Nephron progenitor cell (in vitro differentiated cells): ENCODE results near the gene ANKDD1B.
"Not testable (repeated sequence)": the region's sequence is repeated elsewhere in the genome, so short reads cannot be mapped to it uniquely, and the experiment has no call there.

Experiments
- DNase-seq: peaks from one replicate; pipeline ENCODE4 v3.0.0; 2021
- H3K27ac Mint-ChIP-seq: 2 replicates; pipeline ENCODE4 v1.8.0; 2021; ENCODE audit warnings: mild to moderate bottlenecking, moderate library complexity, mixed read lengths
- H3K27me3 Mint-ChIP-seq: 2 replicates; pipeline ENCODE4 v1.8.0; 2021; ENCODE audit warnings: mild to moderate bottlenecking, low read depth, mixed read lengths; ENCODE audit not compliant: poor library complexity
- H3K36me3 Mint-ChIP-seq: 2 replicates; pipeline ENCODE4 v1.8.0; 2021; ENCODE audit warnings: low read depth, mixed read lengths
- H3K4me1 Mint-ChIP-seq: 2 replicates; pipeline ENCODE4 v1.8.0; 2021; ENCODE audit warnings: mixed read lengths
- H3K4me3 Mint-ChIP-seq: 2 replicates; pipeline ENCODE4 v1.8.0; 2021; ENCODE audit warnings: mild to moderate bottlenecking, moderate library complexity, mixed read lengths
- H3K9me3 Mint-ChIP-seq: 2 replicates; pipeline ENCODE4 v1.8.0; 2021; ENCODE audit warnings: mild to moderate bottlenecking, moderate library complexity, mixed read lengths
- TF ChIP-seq, protein P1 (sequence below): fragments of 200-600 bp; sonication (generic); IDR thresholded peaks from 2 replicates; pipeline ENCODE4 v1.5.0; 2021; ENCODE audit warnings: antibody characterized with exemption

Gene ANKDD1B

DNA sequence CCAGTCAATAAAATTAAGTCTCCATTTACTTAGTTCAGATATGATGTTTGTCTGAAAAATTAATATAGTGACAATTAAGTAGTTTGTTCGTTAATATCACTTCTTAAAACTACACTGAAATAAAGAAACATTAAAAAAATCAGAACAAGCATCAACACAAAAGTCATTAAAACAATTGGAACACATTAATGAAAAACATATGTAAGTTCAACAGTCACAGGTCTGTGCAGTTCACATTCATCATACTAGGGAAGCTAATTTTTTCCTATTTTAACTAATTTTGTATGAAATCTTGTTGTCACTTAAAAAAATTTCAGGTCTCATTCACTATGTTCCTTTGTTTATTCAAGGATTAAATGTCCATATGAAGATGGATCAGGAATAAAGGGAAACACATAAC, 83.5 kb downstream of the ANKDD1B start:
- Mint-ChIP-seq H3K27ac (no peak overlapping the region), H3K27me3 (no peaks in the 10 kb centered on the region), H3K9me3 (peaks cover 13% of the 10 kb centered on the region), H3K4me3 (no peak overlapping the region), H3K4me1 (no peaks in the 10 kb centered on the region), H3K36me3 (peaks cover 48% of the 10 kb centered on the region)
- no peak for DNase-seq
- TF ChIP-seq, protein P1, sequence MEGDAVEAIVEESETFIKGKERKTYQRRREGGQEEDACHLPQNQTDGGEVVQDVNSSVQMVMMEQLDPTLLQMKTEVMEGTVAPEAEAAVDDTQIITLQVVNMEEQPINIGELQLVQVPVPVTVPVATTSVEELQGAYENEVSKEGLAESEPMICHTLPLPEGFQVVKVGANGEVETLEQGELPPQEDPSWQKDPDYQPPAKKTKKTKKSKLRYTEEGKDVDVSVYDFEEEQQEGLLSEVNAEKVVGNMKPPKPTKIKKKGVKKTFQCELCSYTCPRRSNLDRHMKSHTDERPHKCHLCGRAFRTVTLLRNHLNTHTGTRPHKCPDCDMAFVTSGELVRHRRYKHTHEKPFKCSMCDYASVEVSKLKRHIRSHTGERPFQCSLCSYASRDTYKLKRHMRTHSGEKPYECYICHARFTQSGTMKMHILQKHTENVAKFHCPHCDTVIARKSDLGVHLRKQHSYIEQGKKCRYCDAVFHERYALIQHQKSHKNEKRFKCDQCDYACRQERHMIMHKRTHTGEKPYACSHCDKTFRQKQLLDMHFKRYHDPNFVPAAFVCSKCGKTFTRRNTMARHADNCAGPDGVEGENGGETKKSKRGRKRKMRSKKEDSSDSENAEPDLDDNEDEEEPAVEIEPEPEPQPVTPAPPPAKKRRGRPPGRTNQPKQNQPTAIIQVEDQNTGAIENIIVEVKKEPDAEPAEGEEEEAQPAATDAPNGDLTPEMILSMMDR, result no peak

DNA sequence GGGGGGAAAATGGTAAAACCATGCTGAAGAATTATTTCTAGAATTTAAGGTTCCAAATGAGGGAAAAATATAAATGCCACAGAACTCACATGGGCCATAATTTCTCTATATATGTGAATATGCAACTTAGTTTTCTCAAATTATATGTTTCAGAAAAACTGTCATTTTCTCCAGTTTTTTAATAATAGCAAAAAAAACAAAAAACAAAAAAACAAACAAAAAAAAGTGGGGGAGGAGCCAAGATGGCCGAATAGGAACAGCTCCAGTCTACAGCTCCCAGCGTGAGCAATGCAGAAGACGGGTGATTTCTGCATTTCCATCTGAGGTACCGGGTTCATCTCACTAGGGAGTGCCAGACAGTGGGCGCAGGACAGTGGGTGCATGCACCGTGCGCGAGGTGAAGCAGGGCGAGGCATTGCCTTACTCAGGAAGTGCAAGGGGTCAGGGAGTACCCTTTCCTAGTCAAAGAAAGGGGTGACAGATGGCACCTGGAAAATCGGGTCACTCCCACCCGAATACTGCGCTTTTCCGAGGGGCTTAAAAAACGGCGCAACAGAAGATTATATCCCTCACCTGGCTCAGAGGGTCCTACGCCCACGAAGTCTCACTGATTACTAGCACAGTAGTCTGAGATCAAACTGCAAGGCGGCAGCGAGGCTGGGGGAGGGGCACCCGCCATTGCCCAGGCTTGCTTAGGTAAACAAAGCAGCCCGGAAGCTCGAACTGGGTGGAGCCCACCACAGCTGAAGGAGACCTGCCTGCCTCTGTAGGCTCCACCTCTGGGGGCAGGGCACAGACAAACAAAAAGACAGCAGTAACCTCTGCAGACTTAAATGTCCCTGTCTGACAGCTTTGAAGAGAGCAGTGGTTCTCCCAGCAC, 84.5 kb downstream of the ANKDD1B start:
- Mint-ChIP-seq H3K4me3 (peak overlapping the region; percentile 25), H3K36me3 (peaks cover 48% of the 10 kb centered on the region), H3K9me3 (peaks cover 13% of the 10 kb centered on the region)
- not testable (repeated sequence) for H3K27ac Mint-ChIP-seq, DNase-seq, H3K4me1 Mint-ChIP-seq, H3K27me3 Mint-ChIP-seq

DNA sequence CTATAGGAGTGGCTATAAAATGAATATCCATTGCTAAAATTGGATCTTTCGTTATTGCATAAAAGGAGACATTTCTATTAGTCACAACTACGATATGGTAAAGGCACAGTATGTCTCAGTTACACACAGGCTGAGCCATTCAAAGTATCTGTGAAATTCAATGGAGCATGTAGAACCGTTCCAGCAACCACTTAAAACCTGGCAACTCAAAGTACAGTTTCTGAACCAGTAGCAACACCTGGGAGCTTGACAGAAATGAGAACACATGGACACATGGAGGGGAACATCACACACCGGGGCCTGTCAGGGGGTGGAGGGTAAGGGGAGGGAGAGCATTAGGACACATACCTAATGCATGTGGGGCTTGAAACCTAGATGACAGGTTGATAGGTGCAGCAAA, 90.6 kb downstream of the ANKDD1B start:
- Mint-ChIP-seq H3K4me3 (no peak overlapping the region), H3K27me3 (no peaks in the 10 kb centered on the region)
- DNase-seq, result no peak

DNA sequence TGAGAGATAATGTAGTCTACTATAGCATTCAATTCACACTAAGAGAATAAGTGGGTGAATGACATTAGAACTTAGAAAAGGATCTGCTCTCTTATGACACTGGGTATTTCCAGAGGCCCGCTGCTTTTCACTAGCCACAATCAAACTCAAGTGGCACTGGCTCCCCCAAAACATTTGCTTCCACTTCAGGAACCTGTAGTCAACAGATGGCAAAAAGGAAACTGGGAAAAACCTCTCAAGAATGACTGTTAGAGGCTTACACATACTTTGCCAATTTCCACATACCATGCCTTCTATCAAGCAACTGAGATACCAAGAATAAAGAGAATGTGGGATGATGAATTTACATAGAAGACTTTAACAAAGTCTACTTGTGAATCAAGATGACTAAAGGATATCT, 94.8 kb downstream of the ANKDD1B start:
- no peak for DNase-seq
- peaks cover 39% of the 10 kb centered on the region for H3K36me3 Mint-ChIP-seq
- H3K27ac Mint-ChIP-seq, result no peak overlapping the region
- no peaks in the 10 kb centered on the region for H3K9me3 Mint-ChIP-seq
- H3K4me1 Mint-ChIP-seq, result no peaks in the 10 kb centered on the region
- H3K27me3 Mint-ChIP-seq, result no peaks in the 10 kb centered on the region
- TF ChIP-seq, protein P1, result no peak
- no peak overlapping the region for H3K4me3 Mint-ChIP-seq

More for the DNA sequence above, 90.6 kb downstream of the ANKDD1B start:
- Mint-ChIP-seq H3K36me3 (peaks cover 49% of the 10 kb centered on the region), H3K27ac (no peak overlapping the region), H3K4me1 (no peaks in the 10 kb centered on the region), H3K9me3 (peaks cover 12% of the 10 kb centered on the region)
- TF ChIP-seq, protein P1, result no peak

DNA sequence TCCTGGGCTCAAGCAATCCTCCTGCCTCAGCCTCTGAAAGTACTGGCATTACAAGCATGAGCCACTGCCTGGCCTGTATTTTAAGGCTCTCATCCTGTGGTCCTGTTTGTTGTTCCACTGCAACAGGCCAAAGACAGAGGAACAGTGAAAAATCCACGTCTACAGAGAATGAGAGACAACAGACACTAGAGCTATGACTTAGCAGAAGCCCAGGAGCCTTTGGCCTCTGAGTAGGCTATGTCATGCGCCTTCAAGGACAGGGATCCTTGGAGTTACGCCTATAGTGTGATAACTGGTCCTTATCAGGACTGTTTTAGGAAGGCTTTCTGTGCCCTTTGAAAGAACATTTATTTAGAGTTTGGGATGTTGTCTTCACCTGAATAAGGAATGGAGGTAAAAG, 95.5 kb downstream of the ANKDD1B start:
- TF ChIP-seq, protein P1, result no peak
- Mint-ChIP-seq H3K4me1 (no peaks in the 10 kb centered on the region), H3K27me3 (no peaks in the 10 kb centered on the region), H3K9me3 (no peaks in the 10 kb centered on the region), H3K27ac (no peak overlapping the region), H3K36me3 (peaks cover 40% of the 10 kb centered on the region), H3K4me3 (no peak overlapping the region)
- no peak for DNase-seq

DNA sequence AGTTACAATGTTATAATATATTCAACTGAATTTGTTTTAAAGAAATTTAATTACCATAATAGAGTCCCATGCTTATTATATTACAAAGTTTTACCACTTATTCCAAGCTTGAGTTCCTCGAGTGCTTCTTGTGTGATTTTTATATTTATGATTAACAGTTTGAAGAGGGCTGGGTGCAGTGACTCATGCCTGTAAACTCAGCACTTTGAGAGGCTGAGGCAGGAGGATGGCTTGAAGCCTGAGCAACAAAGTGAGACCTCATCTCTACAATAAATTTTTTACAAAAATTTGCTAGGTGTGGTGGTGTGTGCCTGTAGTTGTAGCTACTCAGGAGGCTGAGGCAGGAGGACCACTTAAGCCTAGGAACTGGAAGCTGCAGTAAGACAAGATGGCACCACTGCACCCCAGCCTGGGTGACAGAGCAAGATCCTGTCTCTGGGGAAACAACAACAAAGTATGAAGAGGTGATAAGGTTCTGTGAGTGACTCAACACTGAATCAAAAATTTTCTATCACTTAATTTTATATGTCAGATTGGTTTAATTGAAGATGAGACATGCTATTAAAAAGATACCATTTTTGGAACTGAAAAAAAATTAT, 96.8 kb downstream of the ANKDD1B start:
- Mint-ChIP-seq H3K27me3 (no peaks in the 10 kb centered on the region), H3K4me3 (no peak overlapping the region), H3K4me1 (no peaks in the 10 kb centered on the region), H3K9me3 (no peaks in the 10 kb centered on the region), H3K36me3 (peaks cover 32% of the 10 kb centered on the region), H3K27ac (no peak overlapping the region)
- TF ChIP-seq, protein P1, result no peak
- no peak for DNase-seq
